Fibroblast of the aortic adventitia (primary cell): ENCODE data around the gene FUT2. TPM values are rescaled to one million over a fixed set of nuclear protein-coding genes. Genes with fewer than 3 reads are reported as not detected.

Experiments
- DNase-seq: peaks from one replicate; pipeline ENCODE4 v3.0.0-alpha.2; 2010; ENCODE audit warnings: low read depth
- H3K4me3 ChIP-seq: 2 replicates; pipeline ENCODE4 v1.5.1; 2011; ENCODE audit warnings: low read depth, mild to moderate bottlenecking, control low read depth, low read length, moderate library complexity
- total RNA-seq: library from RNA; depleted of rRNA; stranded (reverse); fragments of >200 nt; gene quantifications from 2 replicates; pipeline ENCODE4 v1.2.3, GENCODE V29; 2012; ENCODE audit warnings: low replicate concordance
- TF ChIP-seq, protein P1 (sequence below): IDR thresholded peaks from 2 replicates; pipeline ENCODE4 v1.5.1; 2011; ENCODE audit warnings: mild to moderate bottlenecking, low read length, control low read depth, inconsistent platforms; ENCODE audit not compliant: insufficient read depth

Gene FUT2
- total RNA-seq, 1 donor, result not detected

DNA sequence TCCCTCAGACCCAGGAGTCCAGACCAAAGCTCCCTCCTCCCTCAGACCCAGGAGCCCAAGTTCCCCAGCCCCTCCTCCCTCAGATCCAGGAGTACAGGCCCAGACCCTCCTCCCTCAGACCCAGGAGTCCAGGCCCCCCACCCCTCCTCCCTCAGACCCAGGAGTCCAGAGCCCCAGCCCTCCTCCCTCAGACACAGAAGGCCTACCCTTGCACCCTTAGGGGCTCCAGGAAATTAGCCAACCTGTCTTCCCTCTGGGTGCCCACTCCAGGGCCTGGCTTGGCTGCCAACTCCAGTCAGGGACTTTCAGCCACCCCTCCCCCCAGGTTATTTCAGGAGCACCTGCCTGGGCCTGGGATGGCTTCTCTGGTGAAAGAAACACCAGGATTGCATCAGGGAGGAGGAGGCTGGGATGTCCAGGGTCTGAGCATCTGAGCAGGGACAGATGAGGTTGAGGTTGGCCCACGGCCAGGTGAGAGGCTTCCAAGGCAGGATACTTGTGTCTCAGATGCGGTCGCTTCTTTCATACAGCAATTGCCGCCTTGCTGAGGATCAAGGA lies 59.4 kb downstream of the FUT2 start, which contains the start of gene FGF21:
TSS of gene FGF21 (plus strand) at position 441 of the 558 bp plus-strand sequence. CDS start 713 bp downstream, outside the sequence.
- no peak for DNase-seq
- TF ChIP-seq, protein P1, sequence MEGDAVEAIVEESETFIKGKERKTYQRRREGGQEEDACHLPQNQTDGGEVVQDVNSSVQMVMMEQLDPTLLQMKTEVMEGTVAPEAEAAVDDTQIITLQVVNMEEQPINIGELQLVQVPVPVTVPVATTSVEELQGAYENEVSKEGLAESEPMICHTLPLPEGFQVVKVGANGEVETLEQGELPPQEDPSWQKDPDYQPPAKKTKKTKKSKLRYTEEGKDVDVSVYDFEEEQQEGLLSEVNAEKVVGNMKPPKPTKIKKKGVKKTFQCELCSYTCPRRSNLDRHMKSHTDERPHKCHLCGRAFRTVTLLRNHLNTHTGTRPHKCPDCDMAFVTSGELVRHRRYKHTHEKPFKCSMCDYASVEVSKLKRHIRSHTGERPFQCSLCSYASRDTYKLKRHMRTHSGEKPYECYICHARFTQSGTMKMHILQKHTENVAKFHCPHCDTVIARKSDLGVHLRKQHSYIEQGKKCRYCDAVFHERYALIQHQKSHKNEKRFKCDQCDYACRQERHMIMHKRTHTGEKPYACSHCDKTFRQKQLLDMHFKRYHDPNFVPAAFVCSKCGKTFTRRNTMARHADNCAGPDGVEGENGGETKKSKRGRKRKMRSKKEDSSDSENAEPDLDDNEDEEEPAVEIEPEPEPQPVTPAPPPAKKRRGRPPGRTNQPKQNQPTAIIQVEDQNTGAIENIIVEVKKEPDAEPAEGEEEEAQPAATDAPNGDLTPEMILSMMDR, result no peak
- no peak within 1 kb of the TSS for H3K4me3 ChIP-seq

Other genes with a start within 250 kb of the FUT2 start
- 34.1 and 34.6 TPM in 2 replicates for gene GRWD1, start 250.0 kb upstream of the FUT2 start, total RNA-seq
- gene KCNJ14, start 240.4 kb upstream of the FUT2 start, total RNA-seq, result 0.54 and 1.3 TPM in 2 replicates
- gene CYTH2, start 226.6 kb upstream of the FUT2 start, total RNA-seq, result 51.3 and 107 TPM in 2 replicates
- not detected in 2 replicates for gene LMTK3, start 184.1 kb upstream of the FUT2 start, total RNA-seq
- not detected in 2 replicates for gene SULT2B1, start 143.8 kb upstream of the FUT2 start, total RNA-seq
- not detected in 2 replicates for gene SPACA4, start 89.2 kb upstream of the FUT2 start, total RNA-seq
- 0.18 TPM in 1 of 2 replicates, not detected in the other for gene FAM83E, start 80.9 kb upstream of the FUT2 start, total RNA-seq
- 1,782 and 2,036 TPM in 2 replicates for gene RPL18, start 76.8 kb upstream of the FUT2 start, total RNA-seq
- 10.9 and 16.3 TPM in 2 replicates for gene SPHK2, start 76.5 kb upstream of the FUT2 start, total RNA-seq
- 20.9 and 48.8 TPM in 2 replicates for gene DBP, start 58.6 kb upstream of the FUT2 start, total RNA-seq
- gene CA11, start 49.8 kb upstream of the FUT2 start, total RNA-seq, result 2.3 and 14.5 TPM in 2 replicates
- gene NTN5, start 23.0 kb upstream of the FUT2 start, total RNA-seq, result 0.09 TPM in 1 of 2 replicates, not detected in the other
- 2.5 and 8.0 TPM in 2 replicates for gene MAMSTR, start 23.8 kb downstream of the FUT2 start, total RNA-seq
- 0.16 and 0.45 TPM in 2 replicates for gene RASIP1, start 44.6 kb downstream of the FUT2 start, total RNA-seq
- gene IZUMO1, start 50.9 kb downstream of the FUT2 start, total RNA-seq, result not detected in 2 replicates
- gene FUT1, start 56.7 kb downstream of the FUT2 start, total RNA-seq, result under 0.01 TPM in 1 of 2 replicates, not detected in the other
- gene FGF21, start 59.6 kb downstream of the FUT2 start, total RNA-seq, result not detected in 2 replicates
- 9.6 and 30.4 TPM in 2 replicates for gene BCAT2, start 115.1 kb downstream of the FUT2 start, total RNA-seq
- 3.6 and 25.5 TPM in 2 replicates for gene HSD17B14, start 140.5 kb downstream of the FUT2 start, total RNA-seq
- gene PLEKHA4, start 172.6 kb downstream of the FUT2 start, total RNA-seq, result 28.9 and 44.0 TPM in 2 replicates
- gene PPP1R15A, start 176.4 kb downstream of the FUT2 start, total RNA-seq, result 45.8 and 53.6 TPM in 2 replicates
- gene TULP2, start 202.8 kb downstream of the FUT2 start, total RNA-seq, result 0.54 TPM in 1 of 2 replicates, not detected in the other
- gene NUCB1, start 204.3 kb downstream of the FUT2 start, total RNA-seq, result 267 and 932 TPM in 2 replicates
- not detected in 2 replicates for gene DHDH, start 237.7 kb downstream of the FUT2 start, total RNA-seq